H1 (cell line): Measurements from ENCODE around the gene NQO2. TPM values are rescaled to one million over a fixed set of nuclear protein-coding genes. Genes with fewer than 3 reads are reported as not detected.

Experiments
- CTCF ChIA-PET: fragments of 300-600 bp; sonication (Branson Sonifier 250); formaldehyde crosslinking; loops from one replicate; lab custom pipeline; 2021; ENCODE audit not compliant: partially characterized antibody; lab: Charles Lee
- POLR2A ChIA-PET: fragments of 300-600 bp; sonication (Branson Sonifier 250); formaldehyde crosslinking; loops from one replicate; lab custom pipeline; 2021; ENCODE audit warnings: inconsistent platforms; ENCODE audit not compliant: partially characterized antibody; lab: Charles Lee
- DNase-seq, 2 experiments: peaks; one replicate each; pipeline versions ENCODE4 v3.0.0 to v3.0.0-alpha.2; 2010 to 2022; ENCODE audit warnings: low spot score in 2 of 2, low read depth in 1 of 2, mixed read lengths in 1 of 2
- FAIRE-seq: peaks from 2 replicates; lab custom pipeline; 2011; peaks lifted over from hg19 to GRCh38; lab: Jason Lieb, UNC
- H2AFZ ChIP-seq: 2 replicates; pipeline ENCODE4 v1.8.1; 2012; ENCODE audit warnings: low read length, inconsistent platforms
- H2AK5ac ChIP-seq: 2 replicates; pipeline ENCODE4 v1.6.1; 2013; ENCODE audit warnings: low read depth, low read length
- H2BK120ac ChIP-seq: replicated peaks from 2 replicates; pipeline ENCODE3; 2013; ENCODE audit warnings: low read depth, low read length, inconsistent platforms
- H2BK12ac ChIP-seq: 2 replicates; pipeline ENCODE4 v1.6.1; 2013; ENCODE audit warnings: low read depth, low read length
- H2BK15ac ChIP-seq: 2 replicates; pipeline ENCODE4 v1.6.1; 2013; ENCODE audit warnings: low read length
- H2BK20ac ChIP-seq: 2 replicates; pipeline ENCODE4 v1.6.1; 2013; ENCODE audit warnings: low read length
- H2BK5ac ChIP-seq: 2 replicates; pipeline ENCODE4 v1.6.1; 2013; ENCODE audit warnings: low read depth, low read length
- H3K14ac ChIP-seq: 2 replicates; pipeline ENCODE4 v1.6.1; 2013; ENCODE audit warnings: inconsistent platforms; ENCODE audit not compliant: insufficient read length
- H3K18ac ChIP-seq: 2 replicates; pipeline ENCODE4 v1.6.1; 2013; ENCODE audit warnings: low read length; ENCODE audit errors: extremely low read depth
- H3K23ac ChIP-seq: 2 replicates; pipeline ENCODE4 v1.6.1; 2013; ENCODE audit warnings: inconsistent platforms; ENCODE audit not compliant: insufficient read length
- H3K23me2 ChIP-seq: 2 replicates; pipeline ENCODE4 v1.6.1; 2013; ENCODE audit warnings: low read depth, low read length
- H3K27ac ChIP-seq: 2 replicates; pipeline ENCODE4 v1.6.1; 2011; ENCODE audit warnings: low read depth, low read length, inconsistent platforms
- H3K27me3 ChIP-seq, 4 experiments: replicated peaks in 1 of 4; 1 replicate in 1 of 4; 2 replicates in 3 of 4; pipeline versions ENCODE4 v1.6.1 to v1.8.1; 2011 to 2013; ENCODE audit warnings: low read length in 3 of 4, mild to moderate bottlenecking in 3 of 4, inconsistent platforms in 2 of 4, mixed read lengths in 2 of 4, moderate library complexity in 1 of 4; ENCODE audit not compliant: control insufficient read depth in 3 of 4, insufficient read depth in 3 of 4; ENCODE audit errors: extremely low read depth in 1 of 4
- H3K36me3 ChIP-seq, 4 experiments: 2 replicates each; pipeline versions ENCODE4 v1.6.1 to v1.8.1; 2011 to 2013; ENCODE audit warnings: mild to moderate bottlenecking in 4 of 4, low read length in 3 of 4, moderate library complexity in 2 of 4, control low read depth in 1 of 4, inconsistent platforms in 1 of 4; ENCODE audit not compliant: insufficient read depth in 4 of 4, control insufficient read depth in 2 of 4
- H3K4ac ChIP-seq: replicated peaks from 2 replicates; pipeline ENCODE3; 2013; ENCODE audit warnings: low read length, low read depth, mixed read lengths, inconsistent platforms; ENCODE audit not compliant: insufficient read length
- H3K4me1 ChIP-seq, 4 experiments: replicated peaks in 1 of 4; 1 replicate in 1 of 4; 2 replicates in 3 of 4; pipeline versions ENCODE4 v1.6.1 to v1.8.1; 2011 to 2013; ENCODE audit warnings: low read length in 3 of 4, inconsistent platforms in 2 of 4, mixed read lengths in 1 of 4; ENCODE audit not compliant: insufficient read depth in 4 of 4, control insufficient read depth in 3 of 4
- H3K4me2 ChIP-seq, 2 experiments: 2 replicates each; pipeline versions ENCODE4 v1.6.1 to v1.8.1; 2011 to 2013; ENCODE audit warnings: low read depth in 2 of 2, low read length in 2 of 2, control low read depth in 1 of 2, inconsistent platforms in 1 of 2, mild to moderate bottlenecking in 1 of 2; ENCODE audit not compliant: insufficient read depth in 1 of 2
- H3K4me3 ChIP-seq, 4 experiments: fragments of 200-600, 300-600 bp in 1 of 4; sonication (generic), shearing (Covaris generic), sonication (Bioruptor Twin) in 1 of 4; 2 replicates each; pipeline versions ENCODE4 v1.5.1 to v1.8.1; 2011 to 2016; ENCODE audit warnings: low read length in 4 of 4, low read depth in 3 of 4, control low read depth in 2 of 4, inconsistent platforms in 2 of 4, mild to moderate bottlenecking in 2 of 4, mixed read lengths in 1 of 4, moderate library complexity in 1 of 4; ENCODE audit not compliant: insufficient read depth in 2 of 4; ENCODE audit errors: extremely low read depth in 1 of 4
- H3K56ac ChIP-seq: replicated peaks from 2 replicates; pipeline ENCODE3; 2013; ENCODE audit warnings: low read depth, mild to moderate bottlenecking, mixed read lengths, low read length, inconsistent platforms; ENCODE audit not compliant: insufficient read length
- H3K79me1 ChIP-seq: 2 replicates; pipeline ENCODE4 v1.6.1; 2013; ENCODE audit warnings: low read depth, low read length, control low read depth
- H3K79me2 ChIP-seq, 2 experiments: 2 replicates each; pipeline versions ENCODE4 v1.6.1 to v1.8.1; 2012 to 2013; ENCODE audit warnings: low read length in 2 of 2, mild to moderate bottlenecking in 2 of 2, inconsistent platforms in 1 of 2; ENCODE audit not compliant: insufficient read depth in 2 of 2, control insufficient read depth in 1 of 2
- H3K9ac ChIP-seq, 4 experiments: replicated peaks in 1 of 4; 1 replicate in 1 of 4; 2 replicates in 3 of 4; pipeline versions ENCODE4 v1.6.1 to v1.8.1; 2011 to 2013; ENCODE audit warnings: low read depth in 3 of 4, low read length in 3 of 4, control low read depth in 2 of 4, mild to moderate bottlenecking in 2 of 4, moderate library complexity in 2 of 4, inconsistent platforms in 1 of 4; ENCODE audit errors: extremely low read depth in 1 of 4
- H3K9me3 ChIP-seq, 2 experiments: 2 replicates each; pipeline versions ENCODE4 v1.6.1 to v1.8.1; 2012 to 2013; ENCODE audit warnings: mild to moderate bottlenecking in 2 of 2, moderate library complexity in 2 of 2, control low read depth in 1 of 2, inconsistent platforms in 1 of 2, low read depth in 1 of 2, low read length in 1 of 2, mixed read lengths in 1 of 2; ENCODE audit not compliant: insufficient read depth in 2 of 2
- H4K20me1 ChIP-seq, 2 experiments: replicated peaks in 1 of 2; 2 replicates each; pipeline versions ENCODE3 to v1.8.1; 2011 to 2013; ENCODE audit warnings: inconsistent platforms in 2 of 2, low read length in 2 of 2, mild to moderate bottlenecking in 1 of 2; ENCODE audit not compliant: insufficient read depth in 2 of 2, control insufficient read depth in 1 of 2
- H4K5ac ChIP-seq: 2 replicates; pipeline ENCODE4 v1.6.1; 2013; ENCODE audit warnings: low read length, low read depth, mixed read lengths, inconsistent platforms; ENCODE audit not compliant: insufficient read length
- H4K8ac ChIP-seq: 2 replicates; pipeline ENCODE4 v1.8.0; 2013; ENCODE audit warnings: mild to moderate bottlenecking, moderate library complexity, low read length, inconsistent platforms; ENCODE audit not compliant: insufficient read depth; ENCODE audit errors: extremely low read depth
- H4K91ac ChIP-seq: replicated peaks from 2 replicates; pipeline ENCODE3; 2013; ENCODE audit warnings: low read length, mixed read lengths, inconsistent platforms; ENCODE audit not compliant: insufficient read length
- EZH2 ChIP-seq: fragments of 200-600 bp; sonication (generic); IDR thresholded peaks from 2 replicates; pipeline ENCODE4 v1.7.1; 2012; ENCODE audit warnings: low read depth, mild to moderate bottlenecking, moderate library complexity, low read length, inconsistent platforms; ENCODE audit not compliant: severe bottlenecking
- HDAC6 ChIP-seq: IDR thresholded peaks from one replicate; pipeline ENCODE4 v1.7.1; 2012; ENCODE audit warnings: low read depth, mild to moderate bottlenecking, inconsistent platforms, low read length, moderate library complexity
- KDM4A ChIP-seq: IDR thresholded peaks from one replicate; pipeline ENCODE4 v1.7.1; 2012; ENCODE audit warnings: low read depth, mild to moderate bottlenecking, moderate library complexity, low read length, inconsistent platforms; ENCODE audit not compliant: severe bottlenecking
- MAX ChIP-seq: IDR thresholded peaks from 2 replicates; pipeline ENCODE4 v1.6.1; 2012; ENCODE audit warnings: inconsistent platforms
- NRF1 ChIP-seq: IDR thresholded peaks from 2 replicates; pipeline ENCODE4 v1.6.1; 2011; ENCODE audit warnings: mild to moderate bottlenecking, low read depth, low read length, improper control_type of control experiment
- RBBP5 ChIP-seq: IDR thresholded peaks from 2 replicates; pipeline ENCODE4 v1.7.1; 2012; ENCODE audit warnings: low read depth, mild to moderate bottlenecking, inconsistent platforms, low read length, moderate library complexity, borderline replicate concordance
- RNF2 ChIP-seq: fragments of 200-900, 300-1000 bp; sonication (generic); IDR thresholded peaks from 2 replicates; pipeline ENCODE4 v1.7.1; 2016; ENCODE audit warnings: borderline replicate concordance, low read depth, mild to moderate bottlenecking, antibody characterized with exemption, low read length; ENCODE audit not compliant: poor library complexity, severe bottlenecking; ENCODE audit errors: missing control alignments
- SIN3A ChIP-seq, 2 experiments: IDR thresholded peaks in 1 of 2; conservative IDR thresholded peaks in 1 of 2; 2 replicates each; pipeline ENCODE4 v1.6.1; 2011 to 2012; ENCODE audit warnings: low read length in 2 of 2, improper control_type of control experiment in 1 of 2, low read depth in 1 of 2, mild to moderate bottlenecking in 1 of 2
- TEAD4 ChIP-seq: IDR thresholded peaks from 2 replicates; pipeline ENCODE4 v1.6.1; 2012; ENCODE audit warnings: low read depth, low read length, inconsistent platforms, mixed read lengths
- ZNF274 ChIP-seq: IDR thresholded peaks from 2 replicates; pipeline ENCODE4 v1.7.0; 2012; ENCODE audit warnings: low read length, borderline replicate concordance; ENCODE audit errors: extremely low read depth
- WGBS, 2 experiments: shearing (Covaris generic) in 1 of 2; methylation state at CpG; one replicate each; pipeline versions ENCODE4 v1.1.6 to v1.1.7; 2013 to 2015; ENCODE audit warnings: low lambda C conversion rate in 2 of 2, mixed read lengths in 2 of 2, inconsistent platforms in 1 of 2, low coverage in 1 of 2, missing lambda C conversion rate in 1 of 2; ENCODE audit not compliant: insufficient replicate concordance in 2 of 2, insufficient coverage in 1 of 2, insufficient read length in 1 of 2; ENCODE audit errors: extremely low coverage in 1 of 2, missing lambda C conversion rate in 1 of 2; 5-methylcytosine and 5-hydroxymethylcytosine counted together
- polyA plus RNA-seq, 7 experiments: library from polyadenylated mRNA; depleted of rRNA in 3 of 7; stranded (reverse) in 5 of 7; unstranded in 2 of 7; fragments of >200 nt in 5 of 7; fragments of 200-250 nt in 2 of 7; gene quantifications; 1 replicate in 5 of 7; 2 replicates in 1 of 7; 4 replicates in 1 of 7; pipeline versions ENCODE4 v1.2.1 to v1.2.3, GENCODE V29; 2011 to 2013; ENCODE audit warnings: missing spikeins in 2 of 7, mixed read lengths in 2 of 7
- total RNA-seq: library from RNA; stranded (reverse); fragmentation: NEBNext Ultra II Directional; extraction: Animal tissue kit (Norgen Biotek cat#: 25700); gene quantifications from 2 replicates; pipeline ENCODE4 v1.2.1, GENCODE V29; 2021

Gene NQO2
- total and polyA plus RNA-seq, 2 of the 8 experiments (the other 6 are each of a cell fraction or from before 2014, with no cell fraction given): 135 to 168 TPM

- H3K9ac ChIP-seq: peak overlapping the region in 3 of 4 experiments; percentile 34 to 75 (median 47); a peak in 4 of 7 replicates
- H4K20me1 ChIP-seq: no peaks in the 10 kb centered on the region
- peaks cover 11% of the 10 kb centered on the region for H3K23me2 ChIP-seq
- no peak overlapping the region for H2AK5ac ChIP-seq
- H3K18ac ChIP-seq: no peak overlapping the region
- no peak overlapping the region for H2BK120ac ChIP-seq
- 3% methylated on average over 30 of the region's 30 CpGs; no CpG with 5 or more reads in 1 of the 2 experiments for WGBS, 2 experiments
- H3K14ac ChIP-seq: no peak overlapping the region
- no peak overlapping the region for H4K5ac ChIP-seq
- peak overlapping the region; percentile 44 to 83 (median 79) for H3K4me3 ChIP-seq
- H3K9me3 ChIP-seq: no peaks in the 10 kb centered on the region
- POLR2A ChIA-PET: interaction anchor here (0.6 to 4.5 kb wide), 15 partner anchors 10 to 235 kb away, joined by 3 to 47 read pairs (median 5); partner anchors contain the start of gene TUBB2A
- no peak overlapping the region for H2BK20ac ChIP-seq
- DNase-seq: no peak
- peaks cover 0 to 11% of the 10 kb centered on the region in 2 experiments; a peak in 1 of 4 replicates for H3K79me2 ChIP-seq
- TF ChIP-seq RNF2 (no peak), TEAD4 (no peak), KDM4A (peak; percentile 7), SIN3A (conservative IDR thresholded peaks at IDR 0.05 in 1 of 2, IDR thresholded peaks at IDR 0.05 in 1 of 2; ENCODE audit: low read depth in 1 of 2, low read length in 2 of 2) (peak in 1 of 2 experiments; percentile 21; a peak in 1 of 4 replicates), ZNF274 (no peak), EZH2 (no peak), NRF1 (no peak), MAX (peak; percentile 19; the same call in 1 of the 2 replicates), HDAC6 (no peak), RBBP5 (no peak)
- TF ChIP-seq, all 59 proteins: peak for 3
- Histone ChIP-seq H3K56ac (no peak overlapping the region), H3K4me1 (peaks cover 0 to 10% (median 1%) of the 10 kb centered on the region in 4 experiments; a peak in 4 of 7 replicates), H4K91ac (no peak overlapping the region), H3K4me2 (peak overlapping the region; percentile 76 to 100), H2AFZ (peak overlapping the region; percentile 97; the same call in 1 of the 2 replicates), H3K36me3 (peaks cover 0 to 7% (median under 1%) of the 10 kb centered on the region in 4 experiments; a peak in 2 of 8 replicates), H3K27me3 (no peaks in the 10 kb centered on the region), H4K8ac (peak overlapping the region; percentile 92), H2BK5ac (no peak overlapping the region), H2BK15ac (no peak overlapping the region; the same call in 1 of the 2 replicates), H3K23ac (no peak overlapping the region), H3K27ac (no peak overlapping the region), H3K79me1 (no peaks in the 10 kb centered on the region), H3K4ac (peak overlapping the region; percentile 69), H2BK12ac (peak overlapping the region; percentile 75; the same call in 1 of the 2 replicates)
- no peak for FAIRE-seq
- CTCF ChIA-PET: interaction anchor here (0.6 to 3.7 kb wide), 12 partner anchors 9 to 1738 kb away, joined by 3 to 28 read pairs (median 4); no protein-coding TSS in a partner anchor
Observed at GRCh38 chr6:2998998-2999617, 586 bp upstream of the NQO2 start.
